ENCODE data around the gene PI4K2B.
"Not testable (repeated sequence)": the region's sequence is repeated elsewhere in the genome, so short reads cannot be mapped to it uniquely, and the experiment has no call there.

PI4K2B gene

DNA sequence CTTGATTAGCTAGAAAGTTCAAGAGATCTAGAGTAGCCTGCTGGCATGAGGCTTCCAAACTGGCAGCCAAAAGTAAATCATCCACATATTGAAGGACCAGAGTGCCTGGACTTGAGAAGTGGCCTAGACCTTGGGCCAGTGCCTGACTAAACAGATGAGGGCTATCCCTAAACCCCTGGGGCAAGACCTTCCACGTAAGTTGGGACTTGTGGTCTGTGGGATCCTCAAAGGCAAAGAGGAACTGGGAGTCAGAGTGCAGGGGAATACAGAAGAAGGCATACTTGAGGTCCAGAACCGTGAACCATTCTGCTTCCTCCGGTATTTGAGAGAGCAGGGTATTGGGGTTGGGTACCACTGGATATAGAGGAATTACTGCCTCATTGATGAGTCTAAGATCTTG, 8.4 kb downstream of the PI4K2B start:
- not testable (repeated sequence) for DNase-seq (ENCODE audit: low read depth, low spot score)

GRCh38 chr4:25245181-25245580, 11.3 kb downstream of the PI4K2B start:
- DNase-seq (ENCODE audit: low read depth, low spot score), result no peak

DNA sequence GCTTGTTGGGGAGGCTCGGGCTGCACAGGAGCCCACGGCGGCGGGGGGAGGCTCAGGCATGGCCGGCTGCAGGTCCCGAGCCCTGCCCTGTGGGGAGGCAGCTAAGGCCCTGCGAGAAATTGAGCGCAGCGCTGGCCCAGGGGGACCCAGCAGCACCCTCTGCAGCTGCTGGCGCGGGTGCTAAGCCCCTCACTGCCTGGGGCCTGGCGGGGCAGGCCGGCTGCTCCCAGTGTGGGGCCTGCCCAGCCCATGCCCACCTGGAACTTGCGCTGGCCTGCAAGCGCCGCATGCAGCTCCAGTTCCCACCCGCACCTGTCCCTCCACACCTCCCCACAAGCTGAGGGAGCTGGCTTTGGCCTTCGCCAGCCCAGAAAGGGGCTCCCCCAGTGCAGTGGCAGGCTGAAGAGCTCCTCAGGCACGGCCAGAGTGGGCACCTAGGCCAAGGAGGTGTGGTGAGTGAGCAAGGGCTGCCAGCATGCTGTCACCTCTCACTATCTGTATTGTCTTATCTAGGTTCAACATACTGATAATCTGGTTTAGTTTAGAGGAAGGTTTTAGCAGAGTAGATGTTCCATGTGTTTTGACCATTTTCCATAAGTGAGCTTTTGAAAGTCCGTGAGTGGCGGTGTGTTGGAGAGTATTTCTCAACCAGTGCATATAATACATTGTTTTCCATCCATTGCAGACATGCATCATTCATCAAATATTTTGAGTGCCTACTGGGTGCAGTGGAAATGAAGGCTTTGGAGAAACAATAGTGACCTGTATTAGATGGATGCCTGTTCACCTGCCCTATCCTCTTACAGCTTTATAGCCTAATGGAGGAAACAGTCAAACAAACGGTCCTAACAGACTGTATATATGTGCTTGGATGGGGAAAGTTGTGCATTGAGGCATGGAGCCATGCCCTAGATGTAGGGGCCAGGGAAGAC, 13.1 kb downstream of the PI4K2B start:
- DNase-seq (ENCODE audit: low read depth, low spot score), result no peak

- DNase-seq (ENCODE audit: low read depth, low spot score), result not testable (repeated sequence)
Observed at GRCh38 chr4:25248875-25249274, 15.0 kb downstream of the PI4K2B start.

GRCh38 chr4:25249494-25249893, 15.7 kb downstream of the PI4K2B start:
- not testable (repeated sequence) for DNase-seq (ENCODE audit: low read depth, low spot score)

- no peak for DNase-seq (ENCODE audit: low read depth, low spot score)
Observed at GRCh38 chr4:25252230-25253070, 18.6 kb downstream of the PI4K2B start.

DNA sequence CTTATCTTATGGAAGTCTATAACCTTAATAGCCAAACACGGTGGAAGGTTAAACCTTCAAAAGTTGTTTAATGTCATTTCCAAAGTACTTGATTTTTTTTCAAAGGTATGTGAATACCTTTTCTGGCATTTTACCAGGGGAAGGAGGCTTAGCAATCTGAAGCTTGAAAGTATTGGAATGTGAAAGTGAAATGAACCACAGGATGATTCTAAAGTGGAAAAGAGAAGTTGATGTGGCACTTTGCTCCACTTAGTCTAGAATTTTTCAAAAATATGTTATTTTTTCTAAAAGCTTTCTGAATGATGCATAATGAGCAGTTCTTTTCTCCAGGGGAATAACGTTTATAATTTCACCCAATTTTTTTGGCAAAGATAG, 19.2 kb downstream of the PI4K2B start:
- no peak for DNase-seq (ENCODE audit: low read depth, low spot score)

GRCh38 chr4:25253786-25254185, 20.0 kb downstream of the PI4K2B start:
- DNase-seq (ENCODE audit: low read depth, low spot score), result not testable (repeated sequence)

- DNase-seq (ENCODE audit: low read depth, low spot score), result no peak
Observed at GRCh38 chr4:25258980-25259578, 25.2 kb downstream of the PI4K2B start.

DNA sequence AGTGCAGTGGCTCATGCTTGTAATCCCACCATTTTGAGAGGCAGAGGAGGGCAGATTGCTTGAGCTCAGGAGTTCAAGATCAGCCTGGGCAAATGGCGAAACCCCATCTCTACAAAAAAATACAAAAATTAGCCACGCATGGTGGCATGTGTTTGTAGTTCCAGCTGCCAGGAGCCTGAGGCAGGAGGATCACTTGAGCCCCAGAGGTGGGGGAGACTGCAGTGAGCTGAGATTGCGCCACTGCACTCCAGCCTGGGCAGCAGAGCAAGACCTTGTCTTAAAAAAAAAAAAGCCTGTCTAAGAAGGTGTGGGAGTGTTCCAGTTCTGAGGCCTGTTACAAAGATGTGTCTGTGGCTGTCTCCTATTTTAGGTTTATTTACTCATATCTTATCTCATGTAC, 38.0 kb downstream of the PI4K2B start:
- no peak for DNase-seq (ENCODE audit: low read depth, low spot score)

- DNase-seq (ENCODE audit: low read depth, low spot score), result no peak
Observed at GRCh38 chr4:25280210-25280609, 46.4 kb downstream of the PI4K2B start.

GRCh38 chr4:25283948-25284347, 50.1 kb downstream of the PI4K2B start:
- no peak for DNase-seq (ENCODE audit: low read depth, low spot score)

DNA sequence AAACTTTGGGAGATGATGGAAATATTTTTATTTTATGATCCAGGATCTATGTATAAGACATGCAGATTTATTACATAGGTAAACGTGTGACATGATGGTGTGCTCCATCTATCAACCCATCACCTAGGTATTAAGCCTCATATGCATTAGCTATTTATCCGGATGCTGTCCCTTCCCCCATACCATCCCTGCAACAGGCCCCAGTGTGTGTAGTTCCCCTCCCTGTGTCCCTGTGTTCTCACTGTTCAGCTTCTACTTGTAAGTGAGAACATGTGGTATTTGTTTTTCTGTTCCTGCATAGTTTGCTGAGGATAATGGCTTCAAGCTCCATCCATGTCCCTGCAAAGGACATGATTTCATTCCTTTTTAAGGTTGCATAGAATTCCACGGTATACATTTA, 50.6 kb downstream of the PI4K2B start:
- DNase-seq (ENCODE audit: low read depth, low spot score), result no peak

GRCh38 chr4:25290490-25291067, 56.7 kb downstream of the PI4K2B start:
- no peak for DNase-seq (ENCODE audit: low read depth, low spot score)

DNA sequence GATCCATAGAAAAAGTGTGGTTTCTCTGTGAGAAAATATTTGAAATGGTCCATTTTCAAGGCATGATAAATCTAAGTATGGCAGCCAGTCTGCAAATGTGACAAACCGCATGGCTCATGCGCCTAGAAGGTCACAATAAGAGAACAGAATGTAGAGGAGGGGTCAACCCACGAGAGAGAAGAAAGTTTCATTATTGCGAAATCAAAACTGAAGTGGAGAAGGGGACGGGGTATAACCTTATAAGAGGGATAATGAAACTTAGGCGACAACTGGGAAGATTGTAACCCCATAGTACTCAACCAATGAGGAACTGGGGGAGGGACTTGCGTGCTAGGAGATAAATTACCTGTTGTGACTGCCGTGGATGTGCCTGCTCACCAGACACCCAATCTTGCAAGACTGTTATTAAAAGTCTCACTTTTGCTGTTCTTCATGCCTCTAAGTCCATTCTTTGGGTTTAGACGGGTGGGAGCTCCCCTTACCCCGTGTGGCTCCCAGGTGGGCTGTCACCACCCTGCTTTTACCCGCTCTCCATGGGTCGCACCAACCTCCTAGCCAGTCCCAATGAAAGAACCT, 57.4 kb downstream of the PI4K2B start:
- no peak for DNase-seq (ENCODE audit: low read depth, low spot score)

DNA sequence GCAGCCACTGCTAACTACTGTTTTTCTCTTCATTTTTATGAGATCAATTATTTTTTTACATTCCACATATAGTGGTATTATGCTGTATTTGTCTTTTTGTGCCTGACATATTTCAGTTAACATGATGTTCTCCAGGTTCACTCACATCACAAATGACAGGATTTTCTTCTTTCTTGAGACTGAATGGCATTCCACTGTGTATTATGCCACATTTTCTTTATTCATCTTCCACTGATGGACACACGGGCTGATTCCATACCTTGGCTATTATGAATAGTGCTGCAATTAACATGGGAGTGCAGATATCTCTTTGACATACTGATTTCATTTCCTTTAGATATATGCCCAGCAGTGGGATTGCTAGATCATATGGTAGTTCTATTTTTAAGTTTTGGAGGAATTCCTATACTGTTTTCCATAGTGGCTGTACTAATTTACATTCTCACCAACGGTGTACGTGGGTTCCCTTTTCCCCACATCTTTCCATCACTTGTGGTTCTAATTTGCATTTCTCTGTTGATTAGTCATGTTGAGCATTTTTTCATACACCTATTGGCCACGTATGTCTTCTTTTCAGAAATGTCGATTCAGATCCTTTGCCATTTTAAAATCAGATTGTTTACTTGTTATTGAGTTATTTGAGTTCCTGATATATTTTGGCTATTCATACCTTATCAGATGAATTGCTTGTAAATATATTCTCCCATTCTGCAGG, 63.9 kb downstream of the PI4K2B start:
- no peak for DNase-seq (ENCODE audit: low read depth, low spot score)

DNA sequence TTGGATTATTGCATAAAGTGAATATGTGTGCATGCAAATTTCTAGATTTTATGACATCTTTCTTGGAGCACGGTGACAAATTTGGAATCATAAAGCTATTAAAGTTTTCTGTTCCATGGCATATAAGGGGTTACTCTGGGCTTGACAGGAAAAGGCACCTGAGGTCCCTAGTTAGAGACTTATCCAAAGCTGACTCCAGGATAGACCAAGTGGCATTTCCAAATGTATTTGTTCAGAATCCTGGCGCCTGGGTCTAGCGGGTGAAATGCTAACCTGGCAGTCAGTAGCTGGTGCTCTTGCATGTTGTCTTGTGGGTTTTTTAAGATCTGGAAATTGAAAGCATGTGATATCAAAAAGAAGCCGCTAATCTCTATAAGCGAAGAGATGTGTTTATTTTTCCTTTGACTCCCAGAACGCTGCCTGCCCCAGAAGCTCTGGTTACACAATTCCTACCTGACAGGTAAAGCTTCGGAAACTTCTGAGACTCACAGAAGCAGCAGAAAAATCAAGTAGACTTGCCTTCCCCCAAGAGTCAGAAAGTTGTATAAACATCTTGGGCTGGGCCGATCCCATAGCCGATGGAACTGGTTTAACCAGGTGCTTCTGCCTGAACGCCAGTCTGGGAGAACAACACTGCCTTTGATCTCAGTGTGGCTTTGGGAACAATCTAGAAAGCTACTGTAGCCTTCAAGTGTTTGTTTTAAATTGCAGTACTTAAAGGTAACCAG, 65.8 kb downstream of the PI4K2B start:
- no peak for DNase-seq (ENCODE audit: low read depth, low spot score)

DNA sequence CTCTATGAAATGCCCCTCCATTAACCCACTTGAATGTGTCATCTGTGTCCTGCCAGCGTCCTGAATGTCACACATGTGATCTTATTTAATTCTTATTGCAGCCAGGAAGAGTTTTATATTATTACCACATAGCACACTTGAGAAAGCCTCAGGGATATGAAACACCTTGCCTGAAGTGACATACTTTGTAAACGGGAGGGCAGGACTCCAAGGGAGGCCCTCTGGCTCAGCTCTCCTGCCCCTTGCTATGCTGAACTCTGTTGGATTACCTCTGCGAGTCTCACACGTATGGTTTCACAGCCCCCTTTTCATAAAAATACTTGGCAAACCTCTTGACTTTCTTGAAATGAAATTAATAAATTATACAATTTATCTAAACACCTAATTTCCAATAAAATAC, 67.6 kb downstream of the PI4K2B start:
- DNase-seq (ENCODE audit: low read depth, low spot score), result no peak

- DNase-seq (ENCODE audit: low read depth, low spot score), result no peak
Observed at GRCh38 chr4:25302626-25303025, 68.8 kb downstream of the PI4K2B start.

DNA sequence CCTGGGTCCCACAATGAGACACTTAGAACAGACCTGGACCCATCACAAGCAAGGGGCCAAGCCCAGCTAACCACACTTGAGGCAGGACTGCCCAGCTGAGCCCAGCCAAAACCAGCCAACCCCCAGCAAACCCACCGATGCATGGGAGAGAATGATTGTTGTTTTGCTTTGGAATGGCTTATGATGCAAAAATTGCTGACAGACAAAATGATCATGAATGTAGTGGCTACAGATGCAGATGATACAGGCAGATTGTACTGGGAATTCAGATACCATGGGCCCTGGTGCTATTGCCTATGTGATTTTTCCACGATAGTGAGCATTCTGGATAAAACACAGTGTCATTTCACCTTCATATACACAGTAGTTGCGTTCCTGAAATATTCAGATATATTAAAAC, 69.7 kb downstream of the PI4K2B start:
- DNase-seq (ENCODE audit: low read depth, low spot score), result no peak

All from brain pericyte (primary cell).